ENCODE results near the gene RPL18A. TPM values are rescaled to one million over a fixed set of nuclear protein-coding genes. Genes with fewer than 3 reads are reported as not detected.

The RPL18A gene
- total RNA-seq, 1 donor from 2014 or later = 2,481 TPM

- intact Hi-C loops (cut with DNase I) = loop anchor here (10.0 kb wide), 1 partner anchor 192 kb away; no protein-coding TSS in a partner anchor
- H3K27me3 ChIP-seq = no peaks in the 10 kb centered on the region
- peaks cover 38 to 49% of the 10 kb centered on the region in 2 donors for H3K36me3 ChIP-seq
- no peak overlapping the region for H3K27ac ChIP-seq
- peaks cover 10 to 17% of the 10 kb centered on the region in 2 donors for H3K4me1 ChIP-seq
- no peak for TF ChIP-seq CTCF (IDR thresholded peaks at IDR 0.05)
- H3K4me3 ChIP-seq = no peak overlapping the region
- DNase-seq (ENCODE audit: low spot score in 2 of 2) = no peak
- H3K9me3 ChIP-seq = no peaks in the 10 kb centered on the region
Observed at GRCh38 chr19:17862711-17863519, 3.2 kb downstream of the RPL18A start.

- Histone ChIP-seq H3K36me3 (peaks cover 38 to 49% of the 10 kb centered on the region in 2 donors), H3K4me1 (peaks cover 10 to 17% of the 10 kb centered on the region in 2 donors), H3K9me3 (no peaks in the 10 kb centered on the region), H3K27ac (no peak overlapping the region), H3K27me3 (no peaks in the 10 kb centered on the region), H3K4me3 (no peak overlapping the region)
- DNase-seq (ENCODE audit: low spot score in 2 of 2) = no peak
- intact Hi-C loops (cut with DNase I) = loop anchor here (10.0 kb wide), 1 partner anchor 191 kb away; no protein-coding TSS in a partner anchor
- TF ChIP-seq CTCF (IDR thresholded peaks at IDR 0.05) = no peak
Observed at GRCh38 chr19:17863520-17864182, 3.9 kb downstream of the RPL18A start.

- Histone ChIP-seq H3K36me3 (peaks cover 38 to 49% of the 10 kb centered on the region in 2 donors), H3K27me3 (peaks cover 6% of the 10 kb centered on the region), H3K9me3 (no peaks in the 10 kb centered on the region), H3K27ac (no peak overlapping the region), H3K4me3 (no peak overlapping the region), H3K4me1 (peaks cover 5 to 11% of the 10 kb centered on the region in 2 donors)
- no peak for TF ChIP-seq CTCF (IDR thresholded peaks at IDR 0.05)
- intact Hi-C loops (cut with DNase I) = loop anchor here (10.0 kb wide), 1 partner anchor 189 kb away; no protein-coding TSS in a partner anchor
- no peak for DNase-seq (ENCODE audit: low spot score in 2 of 2)
Observed at GRCh38 chr19:17865364-17866311, 5.9 kb downstream of the RPL18A start.

- intact Hi-C loops (cut with DNase I) = loop anchor here (10.0 kb wide), 1 partner anchor 188 kb away; no protein-coding TSS in a partner anchor
Observed at GRCh38 chr19:17866312-17866963, 6.7 kb downstream of the RPL18A start.

More at GRCh38 chr19:17866312-17866963, 6.7 kb downstream of the RPL18A start:
- no peak overlapping the region for H3K4me3 ChIP-seq
- no peaks in the 10 kb centered on the region for H3K9me3 ChIP-seq
- peaks cover 0 to 3% of the 10 kb centered on the region in 2 donors for H3K4me1 ChIP-seq
- no peak for TF ChIP-seq CTCF (IDR thresholded peaks at IDR 0.05)
- peaks cover 8% of the 10 kb centered on the region for H3K27me3 ChIP-seq
- no peak overlapping the region for H3K27ac ChIP-seq
- peaks cover 36 to 44% of the 10 kb centered on the region in 2 donors for H3K36me3 ChIP-seq
- no peak for DNase-seq (ENCODE audit: low spot score in 2 of 2)

Data from ascending aorta (tissue), 2 donors.